Epithelial cell of esophagus (primary cell): ENCODE data around the gene FSCN2.
A peak's percentile ranks its signal among the peaks of the same experiment; 100 is the strongest.

Experiments
- DNase-seq: peaks from one replicate; pipeline ENCODE4 v3.0.0; 2010; ENCODE audit warnings: low read depth
- H3K4me3 ChIP-seq: 2 replicates; pipeline ENCODE4 v1.5.1; 2011; ENCODE audit warnings: mild to moderate bottlenecking, low read length, control low read depth
- CTCF ChIP-seq: IDR thresholded peaks from 2 replicates; pipeline ENCODE4 v1.5.1; 2011; ENCODE audit warnings: low read depth, mild to moderate bottlenecking, low read length, control low read depth, inconsistent platforms; ENCODE audit not compliant: insufficient read depth; ENCODE audit errors: missing control alignments

Gene FSCN2

DNA sequence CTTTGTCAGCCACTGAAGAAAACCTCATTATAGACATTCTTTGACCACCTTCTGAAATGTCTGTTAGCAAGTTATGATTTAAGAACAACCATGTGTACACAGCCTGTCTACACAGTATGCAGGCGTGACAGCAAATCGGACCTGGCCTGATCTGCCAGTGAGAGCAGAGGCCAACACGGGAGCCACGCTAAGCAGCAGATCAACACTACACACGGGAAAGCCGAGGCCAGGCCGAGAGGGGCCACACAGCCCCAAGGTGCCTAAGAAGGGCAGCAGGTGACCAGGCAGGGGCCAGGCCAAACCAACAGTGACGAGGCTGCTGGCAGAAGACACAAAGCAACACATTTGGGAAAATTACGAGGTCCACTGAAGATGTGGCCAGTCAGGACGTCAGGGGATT lies 40.2 kb downstream of the FSCN2 start:
- TF ChIP-seq CTCF, result no peak
- no peak overlapping the region for H3K4me3 ChIP-seq
- DNase-seq, result no peak

GRCh38 chr17:81569986-81570514 lies 41.9 kb downstream of the FSCN2 start:
- no peak for TF ChIP-seq CTCF
- no peak overlapping the region for H3K4me3 ChIP-seq
- no peak for DNase-seq

- no peak for DNase-seq
- no peak for TF ChIP-seq CTCF
- H3K4me3 ChIP-seq, result no peak overlapping the region
Measured at GRCh38 chr17:81570964-81571363, 42.8 kb downstream of the FSCN2 start.

DNA sequence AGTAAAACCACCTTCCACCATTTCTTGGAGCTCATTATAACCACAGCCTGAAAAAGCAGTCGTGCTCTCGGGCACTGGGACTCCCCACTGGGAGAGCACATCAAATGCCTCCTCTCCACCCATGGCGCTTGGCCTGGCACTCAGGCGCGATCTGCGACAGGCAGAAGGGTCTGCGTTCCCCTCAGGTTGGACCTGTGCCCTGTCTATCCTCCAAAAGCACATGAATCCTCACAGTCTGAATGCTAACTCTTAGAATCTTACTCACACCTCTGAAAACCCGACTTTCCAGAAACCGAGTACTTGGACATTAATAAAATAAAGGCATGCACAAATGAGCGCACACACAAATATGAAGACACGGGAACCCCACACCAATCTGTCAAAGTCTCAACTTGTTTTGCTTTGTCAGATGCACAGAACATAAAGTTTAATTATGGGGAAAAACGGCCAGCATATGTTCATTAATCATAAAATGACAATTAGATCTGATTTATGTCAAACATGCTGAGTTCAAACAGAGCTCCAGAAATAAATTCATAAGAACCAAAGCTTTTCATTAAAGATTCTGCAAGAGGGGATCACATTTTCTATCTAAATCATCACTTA lies 44.5 kb downstream of the FSCN2 start:
- no peak for TF ChIP-seq CTCF
- peak; percentile 38 for DNase-seq
- no peak overlapping the region for H3K4me3 ChIP-seq

DNA sequence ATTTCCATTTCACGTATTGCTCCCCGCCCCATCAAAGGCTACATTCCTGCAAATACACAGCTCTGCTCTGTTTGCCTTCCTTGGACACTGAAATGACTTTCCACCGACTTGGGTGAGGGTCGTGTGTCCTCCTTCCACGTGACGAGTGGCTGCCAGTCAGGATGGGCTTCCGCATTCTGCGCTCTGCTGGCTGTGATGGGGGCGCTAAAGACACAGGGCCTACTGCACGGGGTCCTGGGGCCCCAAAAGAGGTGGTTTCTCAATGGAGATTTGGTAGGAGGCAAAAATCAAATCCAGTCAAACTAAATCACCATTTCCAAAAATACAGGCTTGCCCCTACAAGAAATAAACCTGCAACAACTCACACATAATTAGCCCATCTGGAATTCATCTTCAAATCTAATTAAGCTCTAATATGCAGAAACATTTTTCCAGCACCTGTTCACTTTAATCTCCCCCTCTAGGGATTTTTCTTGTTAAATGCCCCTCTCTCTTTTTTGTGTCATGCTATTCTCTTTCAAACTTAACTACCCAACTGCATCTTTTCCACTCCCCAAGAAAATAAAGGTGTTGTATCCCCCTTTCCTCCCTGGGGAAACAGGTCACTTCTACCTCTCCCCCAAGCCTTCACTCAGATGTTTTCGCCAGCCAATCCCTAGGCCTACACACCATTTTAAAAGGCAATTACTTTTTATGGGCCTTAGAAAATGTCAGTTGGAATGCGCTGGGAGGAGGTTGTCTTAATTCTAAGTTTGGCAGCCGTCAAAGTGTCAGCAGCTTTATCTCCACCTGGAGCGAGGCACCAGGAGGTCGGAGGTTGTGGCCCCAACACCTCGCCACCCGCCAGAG lies 45.8 kb downstream of the FSCN2 start:
- no peak for TF ChIP-seq CTCF
- H3K4me3 ChIP-seq, result no peak overlapping the region
- DNase-seq, result no peak

- no peak overlapping the region for H3K4me3 ChIP-seq
- no peak for DNase-seq
- TF ChIP-seq CTCF, result no peak
Measured at GRCh38 chr17:81574643-81574956, 46.4 kb downstream of the FSCN2 start.

GRCh38 chr17:81575836-81576235 lies 47.7 kb downstream of the FSCN2 start:
- no peak for TF ChIP-seq CTCF
- no peak overlapping the region for H3K4me3 ChIP-seq
- no peak for DNase-seq
